Gastrocnemius medialis (tissue), 4 donors: Measurements from ENCODE around the gene SLC17A2.

Experiments
- CTCF ChIP-seq, 5 experiments: fragments of 450-650 bp in 3 of 5; fragments of 200-600 bp in 2 of 5; sonication (generic) in 2 of 5; IDR thresholded peaks in 4 of 5; conservative IDR thresholded peaks in 1 of 5; 1 replicate in 4 of 5; 2 replicates in 1 of 5; pipeline ENCODE4 v1.5.1; 2016 to 2019; ENCODE audit warnings: antibody characterized with exemption in 5 of 5, mild to moderate bottlenecking in 3 of 5, moderate library complexity in 3 of 5
- POLR2A ChIP-seq, 2 donors: fragments of 450-650 bp; IDR thresholded peaks; one replicate each; pipeline ENCODE4 v1.6.1; 2017; ENCODE audit warnings: antibody characterized with exemption in 2 of 2, mild to moderate bottlenecking in 2 of 2, moderate library complexity in 2 of 2

- no peak for TF ChIP-seq CTCF (IDR thresholded peaks at IDR 0.05 in 4 of 5, conservative IDR thresholded peaks at IDR 0.05 in 1 of 5)
- no peak for TF ChIP-seq POLR2A (IDR thresholded peaks at IDR 0.05)
Observed at GRCh38 chr6:25952535-25952934, 22.0 kb upstream of the SLC17A2 start.
